ENCODE data around the gene BCL2.
A peak's percentile ranks its signal among the peaks of the same experiment; 100 is the strongest.

The BCL2 gene

GRCh38 chr18:63186520-63187222 lies 132.9 kb downstream of the BCL2 start:
- Mint-ChIP-seq H3K9me3 (no peaks in the 10 kb centered on the region), H3K27ac (peak overlapping the region; percentile 19 to 61 (median 55)), H3K36me3 (ENCODE audit: low read depth) (no peaks in the 10 kb centered on the region), H3K27me3 (ENCODE audit: low read depth) (peaks cover 3% of the 10 kb centered on the region), H3K4me3 (no peak overlapping the region), H3K4me1 (peaks cover 60% of the 10 kb centered on the region)
- TF ChIP-seq CTCF (IDR thresholded peaks at IDR 0.05; ENCODE audit: unreplicated experiment in 3 of 3), result no peak

GRCh38 chr18:63185984-63186383 lies 133.6 kb downstream of the BCL2 start:
- H3K36me3 Mint-ChIP-seq (ENCODE audit: low read depth), result no peaks in the 10 kb centered on the region
- H3K4me3 Mint-ChIP-seq, result no peak overlapping the region
- H3K4me1 Mint-ChIP-seq, result peaks cover 63% of the 10 kb centered on the region
- peaks cover 3% of the 10 kb centered on the region for H3K27me3 Mint-ChIP-seq (ENCODE audit: low read depth)
- peak overlapping the region; percentile 19 to 61 (median 55) for H3K27ac Mint-ChIP-seq
- H3K9me3 Mint-ChIP-seq, result no peaks in the 10 kb centered on the region
- no peak for TF ChIP-seq CTCF (IDR thresholded peaks at IDR 0.05; ENCODE audit: unreplicated experiment in 3 of 3)

- H3K4me3 Mint-ChIP-seq, result no peak overlapping the region
- peaks cover 3% of the 10 kb centered on the region for H3K27me3 Mint-ChIP-seq (ENCODE audit: low read depth)
- H3K9me3 Mint-ChIP-seq, result no peaks in the 10 kb centered on the region
- TF ChIP-seq CTCF (IDR thresholded peaks at IDR 0.05; ENCODE audit: unreplicated experiment in 3 of 3), result no peak
- H3K27ac Mint-ChIP-seq, result peak overlapping the region in 2 of 3 experiments; percentile 53 to 59
- H3K36me3 Mint-ChIP-seq (ENCODE audit: low read depth), result no peaks in the 10 kb centered on the region
- H3K4me1 Mint-ChIP-seq, result peaks cover 80% of the 10 kb centered on the region
These were observed 135.4 kb downstream of the BCL2 start for GRCh38 chr18:63183952-63184770.

- Mint-ChIP-seq H3K27me3 (ENCODE audit: low read depth) (peaks cover 3% of the 10 kb centered on the region), H3K27ac (peak overlapping the region in 2 of 3 experiments; percentile 53 to 59), H3K4me1 (peaks cover 82% of the 10 kb centered on the region), H3K9me3 (no peaks in the 10 kb centered on the region), H3K4me3 (no peak overlapping the region), H3K36me3 (ENCODE audit: low read depth) (no peaks in the 10 kb centered on the region)
- TF ChIP-seq CTCF (IDR thresholded peaks at IDR 0.05; ENCODE audit: unreplicated experiment in 3 of 3), result no peak
These were observed 136.2 kb downstream of the BCL2 start for GRCh38 chr18:63183378-63183777.

GRCh38 chr18:63182861-63183260 lies 136.7 kb downstream of the BCL2 start:
- Mint-ChIP-seq H3K9me3 (no peaks in the 10 kb centered on the region), H3K4me3 (no peak overlapping the region), H3K27me3 (ENCODE audit: low read depth) (peaks cover 3% of the 10 kb centered on the region), H3K4me1 (peaks cover 86% of the 10 kb centered on the region), H3K36me3 (ENCODE audit: low read depth) (no peaks in the 10 kb centered on the region), H3K27ac (peak overlapping the region in 2 of 3 experiments; percentile 40 to 56)
- TF ChIP-seq CTCF (IDR thresholded peaks at IDR 0.05; ENCODE audit: unreplicated experiment in 3 of 3), result no peak
